Activated CD8-positive, alpha-beta T cell treated with anti-CD3 and anti-CD28 coated beads for 36 hours (primary cell): ENCODE results near the gene AATK. TPM values are rescaled to one million over a fixed set of nuclear protein-coding genes. Genes with fewer than 3 reads are reported as not detected.
A peak's percentile ranks its signal among the peaks of the same experiment; 100 is the strongest.

Experiments
- ATAC-seq: fragments of 200-7000 bp; cut with Tn5 transposase; one replicate; pipeline ENCODE4 v1.10.0; 2021; ENCODE audit warnings: mild to moderate bottlenecking, moderate library complexity
- CTCF ChIA-PET: fragments of 350-600 bp; sonication (Branson Sonifier 250); formaldehyde crosslinking; loops from one replicate; lab custom pipeline; 2021; ENCODE audit warnings: antibody characterized with exemption; lab: Charles Lee
- POLR2A ChIA-PET: fragments of 350-600 bp; sonication (Branson Sonifier 250); formaldehyde crosslinking; loops from one replicate; lab custom pipeline; 2021; ENCODE audit warnings: antibody characterized with exemption; lab: Charles Lee
- DNase-seq: peaks from one replicate; pipeline ENCODE4 v3.0.0-alpha.2; 2020
- H3K27ac Mint-ChIP-seq: one replicate; pipeline ENCODE4 v1.8.0; 2021; ENCODE audit warnings: mild to moderate bottlenecking, mixed read lengths
- H3K27me3 Mint-ChIP-seq: one replicate; pipeline ENCODE4 v1.8.0; 2021; ENCODE audit warnings: mixed read lengths
- H3K36me3 Mint-ChIP-seq: one replicate; pipeline ENCODE4 v1.8.0; 2021; ENCODE audit warnings: low read depth, mixed read lengths
- H3K4me1 Mint-ChIP-seq: one replicate; pipeline ENCODE4 v1.8.0; 2021; ENCODE audit warnings: low read depth, mixed read lengths
- H3K4me3 Mint-ChIP-seq: one replicate; pipeline ENCODE4 v1.8.0; 2021; ENCODE audit warnings: mild to moderate bottlenecking, moderate library complexity, mixed read lengths
- H3K9me3 Mint-ChIP-seq: one replicate; pipeline ENCODE4 v1.8.0; 2021; ENCODE audit warnings: mixed read lengths
- intact Hi-C: fragments of 100-400 bp; cut with micrococcal nuclease; formaldehyde crosslinking; loops from one replicate; pipeline ENCODE4 v1.10.0; 2022
- total RNA-seq, 2 experiments: library from RNA; stranded (reverse); gene quantifications; one replicate each; pipeline ENCODE4 v1.2.3, GENCODE V29; 2021
- TF ChIP-seq, protein P1 (sequence below): fragments of 200-600 bp; IDR thresholded peaks from one replicate; pipeline ENCODE4 v1.8.0; 2022; ENCODE audit warnings: antibody characterized with exemption, mild to moderate bottlenecking

The AATK gene
- total RNA-seq, 2 experiments from 2014 or later = 0.63 to 0.98 TPM

- Mint-ChIP-seq H3K9me3 (no peaks in the 10 kb centered on the region), H3K4me1 (peaks cover 18% of the 10 kb centered on the region), H3K36me3 (no peaks in the 10 kb centered on the region), H3K27me3 (no peaks in the 10 kb centered on the region), H3K27ac (no peak overlapping the region), H3K4me3 (no peak overlapping the region)
- intact Hi-C loops = no loop called here
- POLR2A ChIA-PET = interaction anchor here (0.6 to 1.3 kb wide), 2 partner anchors 11 to 467 kb away, joined by 3 read pairs; no protein-coding TSS in a partner anchor
- DNase-seq = peak; percentile 59
- TF ChIP-seq, protein P1, sequence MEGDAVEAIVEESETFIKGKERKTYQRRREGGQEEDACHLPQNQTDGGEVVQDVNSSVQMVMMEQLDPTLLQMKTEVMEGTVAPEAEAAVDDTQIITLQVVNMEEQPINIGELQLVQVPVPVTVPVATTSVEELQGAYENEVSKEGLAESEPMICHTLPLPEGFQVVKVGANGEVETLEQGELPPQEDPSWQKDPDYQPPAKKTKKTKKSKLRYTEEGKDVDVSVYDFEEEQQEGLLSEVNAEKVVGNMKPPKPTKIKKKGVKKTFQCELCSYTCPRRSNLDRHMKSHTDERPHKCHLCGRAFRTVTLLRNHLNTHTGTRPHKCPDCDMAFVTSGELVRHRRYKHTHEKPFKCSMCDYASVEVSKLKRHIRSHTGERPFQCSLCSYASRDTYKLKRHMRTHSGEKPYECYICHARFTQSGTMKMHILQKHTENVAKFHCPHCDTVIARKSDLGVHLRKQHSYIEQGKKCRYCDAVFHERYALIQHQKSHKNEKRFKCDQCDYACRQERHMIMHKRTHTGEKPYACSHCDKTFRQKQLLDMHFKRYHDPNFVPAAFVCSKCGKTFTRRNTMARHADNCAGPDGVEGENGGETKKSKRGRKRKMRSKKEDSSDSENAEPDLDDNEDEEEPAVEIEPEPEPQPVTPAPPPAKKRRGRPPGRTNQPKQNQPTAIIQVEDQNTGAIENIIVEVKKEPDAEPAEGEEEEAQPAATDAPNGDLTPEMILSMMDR = no peak
- peak; percentile 8 for ATAC-seq
- CTCF ChIA-PET = interaction anchor here (1.5 kb wide), 1 partner anchor 11 kb away, joined by 6 read pairs; no protein-coding TSS in a partner anchor
Observed at GRCh38 chr17:81090361-81091136, 75.5 kb downstream of the AATK start.

GRCh38 chr17:81086789-81087551 lies 79.1 kb downstream of the AATK start:
- H3K27ac Mint-ChIP-seq = no peak overlapping the region

DNA sequence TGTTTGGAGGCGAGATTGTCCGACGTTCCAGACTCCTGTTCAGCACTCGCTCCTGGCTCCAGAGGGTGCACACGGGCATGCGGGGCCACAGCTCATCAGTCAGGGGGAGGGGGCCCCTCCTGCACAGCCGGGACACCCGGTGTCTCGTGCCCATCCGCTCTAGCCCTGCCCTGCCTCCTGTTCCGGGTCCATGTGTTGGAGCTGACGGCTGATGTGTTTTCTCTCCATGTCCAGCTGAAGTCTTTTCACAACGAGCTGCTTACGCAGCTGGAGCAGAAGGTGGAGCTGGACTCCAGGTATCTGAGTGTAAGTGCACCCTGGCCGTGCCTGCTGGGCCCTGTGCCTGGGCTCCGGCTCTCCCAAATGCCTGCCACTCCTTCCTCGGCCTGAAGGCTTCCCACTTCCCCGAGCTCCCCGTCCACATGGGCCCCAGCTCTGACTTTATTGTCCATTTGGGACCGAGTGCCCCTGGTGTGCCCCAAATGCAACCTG lies 80.6 kb downstream of the AATK start:
- Mint-ChIP-seq H3K9me3 (no peaks in the 10 kb centered on the region), H3K36me3 (no peaks in the 10 kb centered on the region), H3K27me3 (no peaks in the 10 kb centered on the region), H3K27ac (no peak overlapping the region), H3K4me1 (no peaks in the 10 kb centered on the region), H3K4me3 (no peak overlapping the region)
- ChIA-PET CTCF (interaction anchor here (1.0 kb wide), 1 partner anchor 16 kb away, joined by 3 read pairs; no protein-coding TSS in a partner anchor), POLR2A (interaction anchor here (0.8 kb wide), 1 partner anchor 516 kb away, joined by 3 read pairs; no protein-coding TSS in a partner anchor)
- DNase-seq (no peak), ATAC-seq (no peak)
- TF ChIP-seq, protein P1 = no peak
- intact Hi-C loops = no loop called here

More at GRCh38 chr17:81086789-81087551, 79.1 kb downstream of the AATK start:
- ChIA-PET CTCF (interaction anchor here (1.7 to 1.9 kb wide), 3 partner anchors 11 to 63 kb away, joined by 4 to 9 read pairs (median 5); no protein-coding TSS in a partner anchor), POLR2A (interaction anchor here (1.0 kb wide), 1 partner anchor 45 kb away, joined by 3 read pairs; no protein-coding TSS in a partner anchor)
- intact Hi-C loops = no loop called here
- DNase-seq = no peak
- H3K27me3 Mint-ChIP-seq = no peaks in the 10 kb centered on the region
- H3K9me3 Mint-ChIP-seq = no peaks in the 10 kb centered on the region
- no peak overlapping the region for H3K4me3 Mint-ChIP-seq
- no peaks in the 10 kb centered on the region for H3K4me1 Mint-ChIP-seq
- H3K36me3 Mint-ChIP-seq = no peaks in the 10 kb centered on the region
- ATAC-seq = no peak
- TF ChIP-seq, protein P1 = no peak

- Mint-ChIP-seq H3K27ac (no peak overlapping the region), H3K36me3 (no peaks in the 10 kb centered on the region), H3K9me3 (no peaks in the 10 kb centered on the region), H3K4me1 (no peaks in the 10 kb centered on the region), H3K4me3 (no peak overlapping the region), H3K27me3 (no peaks in the 10 kb centered on the region)
- DNase-seq (no peak), ATAC-seq (no peak)
- ChIA-PET POLR2A (no interaction called here), CTCF (no interaction called here)
- TF ChIP-seq, protein P1 = no peak
- intact Hi-C loops = no loop called here
Observed at GRCh38 chr17:81084680-81085419, 81.2 kb downstream of the AATK start.
